K562 (cell line): ENCODE measurements around the gene RGS17.
"Not testable (repeated sequence)": the region's sequence is repeated elsewhere in the genome, so short reads cannot be mapped to it uniquely, and the experiment has no call there.

Experiments used
- ARHGAP35 ChIP-seq: fragments of 450-650 bp; IDR thresholded peaks from 2 replicates; pipeline ENCODE4 v1.6.1; 2018; ENCODE audit not compliant: partially characterized antibody
- CBX2 ChIP-seq: fragments of 200-600 bp; sonication (generic); IDR thresholded peaks from one replicate; pipeline ENCODE4 v1.6.1; 2012; ENCODE audit warnings: mild to moderate bottlenecking, low read length, inconsistent platforms; ENCODE audit not compliant: insufficient read depth, poor library complexity, severe bottlenecking
- FOSL1 ChIP-seq: fragments of 200-800 bp; sonication (Bioruptor generic); conservative IDR thresholded peaks from 2 replicates; pipeline ENCODE4 v1.6.1; 2016; ENCODE audit warnings: missing genetic modification characterization, missing compliant biosample characterization

GRCh38 chr6:153111082-153111481 is 20.0 kb downstream of the RGS17 start:
- TF ChIP-seq ARHGAP35; FOSL1 (tag); CBX2: not testable (repeated sequence)
